KMS-11 (cell line): ENCODE results near the gene GHRH.

ENCODE experiments used
- H2AFZ ChIP-seq: fragments of 200-600 bp; sonication (generic); 2 replicates; pipeline ENCODE4 v1.6.1; 2016; ENCODE audit warnings: antibody characterized with exemption, mixed run types, low read depth
- H3K27ac ChIP-seq: fragments of 200-600 bp; sonication (generic); 2 replicates; pipeline ENCODE4 v1.6.1; 2016; ENCODE audit warnings: mild to moderate bottlenecking, mixed run types
- H3K27me3 ChIP-seq: fragments of 200-600 bp; sonication (generic); 2 replicates; pipeline ENCODE4 v1.6.1; 2017; ENCODE audit warnings: mild to moderate bottlenecking, low read depth, mixed run types, moderate library complexity; ENCODE audit not compliant: insufficient read depth
- H3K36me3 ChIP-seq: fragments of 200-600 bp; sonication (generic); 2 replicates; pipeline ENCODE4 v1.6.1; 2017; ENCODE audit warnings: mild to moderate bottlenecking, mixed run types; ENCODE audit not compliant: insufficient read depth
- H3K4me1 ChIP-seq: fragments of 200-600 bp; sonication (generic); 2 replicates; pipeline ENCODE4 v1.6.1; 2016; ENCODE audit warnings: mild to moderate bottlenecking, low read depth, mixed run types; ENCODE audit not compliant: poor library complexity, severe bottlenecking
- H3K4me2 ChIP-seq: fragments of 200-600 bp; sonication (generic); 2 replicates; pipeline ENCODE4 v1.7.0; 2016; ENCODE audit warnings: mild to moderate bottlenecking, mixed run types
- H3K4me3 ChIP-seq: fragments of 200-600 bp; sonication (generic); IDR thresholded peaks from 2 replicates; pipeline ENCODE4 v1.6.1; 2017; ENCODE audit warnings: low read depth, low read length, mixed read lengths; ENCODE audit not compliant: insufficient read depth
- H3K79me2 ChIP-seq: fragments of 200-600 bp; sonication (generic); 2 replicates; pipeline ENCODE4 v1.6.1; 2016; ENCODE audit warnings: low read depth, mixed run types; ENCODE audit not compliant: insufficient read depth
- H3K9ac ChIP-seq: fragments of 200-600 bp; sonication (generic); 2 replicates; pipeline ENCODE4 v1.6.1; 2016; ENCODE audit warnings: mild to moderate bottlenecking, mixed run types
- H4K20me1 ChIP-seq: fragments of 200-600 bp; sonication (generic); 2 replicates; pipeline ENCODE4 v1.6.1; 2016; ENCODE audit warnings: mild to moderate bottlenecking, mixed run types; ENCODE audit not compliant: insufficient read depth
- CTCF ChIP-seq: fragments of 200-600 bp; sonication (generic); conservative IDR thresholded peaks from 2 replicates; pipeline ENCODE4 v1.6.1; 2017; ENCODE audit warnings: low read depth, mild to moderate bottlenecking, antibody characterized with exemption, low read length, moderate library complexity, mixed read lengths

The GHRH gene

GRCh38 chr20:37202267-37202943 is 59.2 kb downstream of the GHRH start:
- peak; percentile 91 for TF ChIP-seq CTCF
- Histone ChIP-seq H3K79me2 (peaks cover 17% of the 10 kb centered on the region; the same call in 1 of the 2 replicates), H4K20me1 (peaks cover 11% of the 10 kb centered on the region; the same call in 1 of the 2 replicates), H3K4me1 (peaks cover 6% of the 10 kb centered on the region), H3K4me3 (no peak overlapping the region), H2AFZ (no peak overlapping the region), H3K36me3 (peaks cover 39% of the 10 kb centered on the region; the same call in 1 of the 2 replicates), H3K27ac (no peak overlapping the region), H3K9ac (no peak overlapping the region), H3K27me3 (no peaks in the 10 kb centered on the region), H3K4me2 (no peak overlapping the region)

DNA sequence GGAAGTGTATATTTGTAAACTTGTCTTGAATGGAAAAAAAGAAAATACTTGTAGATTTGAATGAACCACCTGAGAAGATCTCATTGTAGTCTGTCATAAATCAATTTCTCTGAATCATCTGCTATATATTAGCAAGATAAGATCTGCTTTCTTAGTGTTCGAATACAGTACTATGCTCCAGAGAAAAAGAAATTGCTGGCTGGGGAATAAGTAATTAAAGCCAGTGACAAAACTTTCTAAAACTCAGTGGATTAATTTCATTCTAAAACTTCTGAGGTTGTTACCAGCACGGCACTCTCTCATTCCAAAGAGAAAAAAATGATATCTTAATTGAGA is 59.8 kb downstream of the GHRH start:
- Histone ChIP-seq H4K20me1 (peaks cover 15% of the 10 kb centered on the region; the same call in 1 of the 2 replicates), H3K4me3 (no peak overlapping the region), H3K4me2 (no peak overlapping the region), H3K79me2 (peaks cover 23% of the 10 kb centered on the region), H3K27me3 (no peaks in the 10 kb centered on the region), H2AFZ (no peak overlapping the region), H3K4me1 (peaks cover 6% of the 10 kb centered on the region), H3K27ac (no peak overlapping the region), H3K36me3 (peaks cover 33% of the 10 kb centered on the region; the same call in 1 of the 2 replicates), H3K9ac (no peak overlapping the region)
- TF ChIP-seq CTCF: no peak
